ENCODE data around the gene THADA.
"Not testable (repeated sequence)": the region's sequence is repeated elsewhere in the genome, so short reads cannot be mapped to it uniquely, and the experiment has no call there.

THADA gene

DNA sequence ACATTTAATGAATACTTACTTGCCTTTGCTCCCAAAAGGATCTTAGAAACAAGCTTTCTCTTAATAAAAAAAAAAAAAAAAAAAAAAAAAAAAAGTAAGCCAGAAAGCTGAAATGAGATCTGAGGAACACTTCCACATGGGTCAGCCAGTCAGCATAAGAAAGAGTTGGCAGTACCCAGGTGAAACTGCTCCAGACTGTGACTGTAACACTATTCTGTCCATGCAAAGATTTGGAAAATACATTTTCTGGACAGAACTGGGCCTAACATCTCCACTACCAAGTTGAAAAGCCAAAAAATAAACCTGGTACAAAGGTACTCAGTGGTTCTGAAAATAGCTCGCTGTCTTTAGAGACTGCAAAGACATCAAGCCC lies 135.7 kb downstream of the THADA start:
- no peak for DNase-seq

DNA sequence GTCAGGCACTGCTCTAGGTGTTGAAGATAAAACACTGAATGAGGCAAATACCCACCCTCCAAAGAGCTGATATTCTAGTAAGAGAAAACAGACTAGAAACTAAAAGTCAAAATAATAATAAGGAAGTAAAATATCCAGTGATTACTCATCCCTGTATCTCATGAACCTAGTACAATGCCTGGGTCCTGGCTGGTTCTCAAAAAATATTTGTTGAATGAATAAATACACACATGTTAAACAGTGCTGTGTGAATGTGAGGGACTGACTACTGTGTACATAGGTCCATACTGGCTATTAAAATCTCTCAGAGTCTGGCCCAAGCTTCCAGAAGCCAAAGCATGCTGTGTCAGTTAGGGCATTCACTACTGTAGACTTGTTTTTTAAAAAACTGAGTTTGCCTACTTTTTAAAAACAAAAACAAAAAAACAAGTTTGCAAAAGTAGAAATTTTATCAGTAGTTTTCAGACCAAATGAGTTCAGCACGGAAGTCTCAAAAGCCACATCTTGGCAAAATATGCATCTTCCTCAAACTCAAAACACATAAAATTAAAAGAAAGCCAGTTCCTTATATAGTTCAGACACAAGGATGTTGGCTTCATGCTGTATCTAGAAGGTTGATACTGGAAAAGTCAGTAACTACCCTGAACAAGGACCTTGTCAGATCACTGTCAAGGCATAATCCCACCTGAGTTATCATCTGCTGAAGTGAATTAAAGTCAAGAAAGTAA lies 136.2 kb downstream of the THADA start:
- no peak for DNase-seq

DNA sequence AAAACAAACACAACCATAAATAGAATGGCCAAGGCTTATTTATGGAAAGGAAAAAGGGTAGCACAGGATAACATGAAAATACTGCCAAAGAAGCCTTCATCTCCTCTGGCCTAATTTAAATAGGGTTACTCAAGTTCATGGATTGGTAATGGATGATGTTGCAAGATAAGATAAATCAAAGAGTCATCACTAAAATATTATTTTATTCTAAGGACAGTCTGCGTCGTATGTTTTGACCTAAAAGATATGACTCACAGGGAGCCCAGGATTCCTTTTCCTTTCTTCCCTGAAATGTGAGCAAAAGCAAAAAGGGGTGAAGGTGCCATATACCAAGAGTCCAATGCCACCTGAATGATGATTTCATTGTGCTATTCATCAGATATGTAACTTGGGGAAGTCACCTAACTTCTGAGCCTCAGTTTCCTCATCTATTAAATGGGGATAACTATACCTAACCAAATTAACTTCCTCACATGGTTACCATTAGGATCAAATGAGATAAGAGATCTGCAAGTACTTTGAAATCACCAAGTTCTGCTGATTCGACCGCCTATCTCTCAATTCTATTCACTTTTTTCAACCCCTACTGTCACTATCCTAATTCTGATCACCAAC lies 137.7 kb downstream of the THADA start:
- DNase-seq: no peak

DNA sequence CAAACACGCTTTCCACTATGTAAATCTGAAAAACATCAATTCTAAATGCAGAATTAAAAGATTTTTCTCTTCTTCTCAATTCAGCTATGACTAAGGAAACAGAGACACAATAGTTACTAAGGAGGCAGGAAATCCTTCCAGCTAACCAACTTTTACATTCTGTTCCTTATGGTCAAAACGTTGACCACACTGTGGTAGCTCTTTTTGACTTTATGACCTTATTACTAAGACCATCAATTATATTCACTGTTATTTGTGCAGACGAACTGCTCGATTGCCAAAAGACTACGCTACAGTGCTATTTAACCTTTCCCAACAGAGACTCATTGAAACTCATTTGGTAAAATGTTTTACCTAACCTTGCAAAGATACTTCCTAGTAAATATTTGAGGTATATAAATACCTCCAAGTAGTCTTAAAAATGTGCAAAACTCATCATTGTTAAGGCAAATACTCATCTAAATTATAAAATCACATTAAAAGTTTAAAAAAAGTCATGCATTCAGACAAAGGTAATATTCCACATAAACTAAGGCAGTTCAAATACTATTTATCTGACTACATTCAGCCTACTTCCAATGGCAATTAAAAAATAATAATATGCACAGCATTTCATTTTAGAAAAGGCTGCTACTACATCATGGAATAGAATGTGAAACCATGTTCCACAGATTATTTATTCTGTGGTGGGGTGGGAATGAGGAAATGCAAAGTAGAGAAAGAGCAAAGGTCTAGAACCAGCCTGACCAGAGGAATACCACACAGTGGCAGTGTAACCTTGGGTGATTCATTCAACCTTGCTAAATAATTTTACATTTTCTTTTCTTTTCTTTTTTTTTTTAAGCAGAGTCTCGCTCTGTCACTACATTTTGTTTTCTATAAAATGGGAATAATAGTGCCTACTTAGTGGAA lies 139.9 kb downstream of the THADA start:
- no peak for DNase-seq

DNA sequence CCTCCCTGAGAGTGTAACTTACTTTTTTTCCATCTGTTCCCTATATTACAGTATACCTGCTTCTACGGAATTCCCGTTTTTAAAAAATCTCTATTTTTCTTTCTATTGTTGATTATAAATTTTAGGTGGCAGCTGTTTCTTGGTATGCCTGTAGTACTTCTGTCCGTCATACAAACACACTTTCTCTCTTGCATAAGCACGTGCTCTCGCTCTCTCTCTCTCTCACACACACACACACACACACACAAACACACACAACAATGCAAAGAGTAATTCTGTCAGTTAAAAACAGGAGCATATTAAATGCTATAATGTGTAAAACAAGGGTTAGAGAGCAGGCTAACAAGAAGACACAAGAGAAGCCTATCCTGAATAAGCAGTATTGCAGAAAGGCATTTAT lies 140.5 kb downstream of the THADA start:
- DNase-seq: no peak

DNA sequence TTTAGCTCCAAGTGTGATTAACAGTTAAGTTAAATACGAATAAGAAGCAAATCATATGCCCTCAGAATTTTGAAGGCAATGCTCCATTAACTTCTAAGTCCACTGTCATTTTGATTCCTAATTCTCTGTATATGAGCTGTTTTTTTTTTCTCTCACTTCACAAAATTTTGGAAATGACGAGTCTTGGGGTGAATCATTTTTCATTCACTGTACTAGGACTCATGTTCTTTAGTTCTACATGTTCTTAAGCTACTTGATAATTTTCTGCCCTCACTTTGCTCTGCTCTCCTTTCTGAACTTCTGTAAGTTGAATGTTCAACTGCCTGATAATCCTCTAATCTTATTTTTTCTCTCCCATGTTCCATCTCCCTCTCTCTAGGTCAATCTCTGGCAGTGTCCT lies 141.0 kb downstream of the THADA start:
- DNase-seq: no peak

DNA sequence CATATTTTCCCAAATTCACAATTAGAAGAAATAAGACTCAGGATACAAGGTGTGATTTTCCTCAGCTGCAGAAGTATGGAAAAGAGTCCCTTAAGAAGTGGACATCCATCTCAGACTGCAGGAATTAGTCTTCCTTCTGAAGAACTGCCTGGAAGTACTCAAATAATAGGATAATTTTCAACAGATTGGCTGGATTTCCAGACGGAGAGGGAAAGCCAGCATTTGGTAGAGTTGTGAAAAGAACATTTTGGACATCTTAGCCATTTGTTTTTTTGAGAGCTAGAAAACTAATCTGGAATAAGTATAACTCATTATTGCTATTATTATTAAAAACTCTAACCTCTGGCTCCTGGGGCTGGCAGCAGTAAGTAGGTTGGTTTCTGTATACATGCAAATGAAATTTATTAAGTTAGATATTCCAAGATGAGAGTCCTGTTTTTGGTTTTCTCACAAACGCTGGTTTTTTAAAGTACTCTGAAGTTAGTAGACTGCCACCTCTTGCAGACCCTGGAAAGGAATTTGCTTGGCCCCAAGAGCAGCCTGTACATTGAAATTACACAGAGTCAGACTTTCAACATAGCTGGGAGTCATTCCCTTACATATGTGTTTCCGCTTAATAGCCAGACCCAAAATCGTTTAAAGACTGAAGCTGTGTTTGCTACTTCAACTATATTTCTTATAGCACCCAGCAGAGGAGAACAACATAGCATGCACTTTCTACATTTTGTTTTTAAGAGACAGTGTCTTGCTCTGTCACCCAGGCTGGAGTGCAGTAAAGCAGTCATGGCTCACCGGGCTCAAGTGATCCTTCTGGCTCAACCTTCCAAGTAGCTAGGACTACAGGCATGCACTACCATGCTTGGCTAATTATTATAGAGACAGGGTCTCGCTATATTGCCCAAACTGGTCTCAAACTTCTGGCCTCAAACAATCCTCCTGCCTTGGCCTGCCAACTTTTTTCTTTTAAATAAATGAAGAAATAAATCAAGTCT lies 142.4 kb downstream of the THADA start:
- DNase-seq: no peak

DNA sequence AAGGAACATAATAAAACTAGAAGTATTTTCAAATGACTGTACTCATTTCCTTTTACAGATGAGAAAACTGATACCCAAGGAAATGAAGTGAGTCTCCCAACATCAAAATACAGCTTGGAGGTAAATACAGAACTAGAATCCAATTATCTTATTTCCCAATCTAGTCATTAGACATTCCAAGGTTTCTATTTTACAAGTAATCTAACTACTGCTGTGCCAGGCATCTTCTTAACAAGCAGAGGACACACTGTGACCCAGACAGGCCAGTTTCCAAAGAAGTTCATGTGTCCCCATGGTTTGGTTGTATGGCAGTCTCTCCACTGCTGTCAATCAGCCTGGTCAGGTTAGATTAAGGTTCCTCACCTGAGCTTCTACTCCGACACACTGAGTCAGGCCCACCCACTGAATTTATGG lies 143.5 kb downstream of the THADA start:
- no peak for DNase-seq

DNA sequence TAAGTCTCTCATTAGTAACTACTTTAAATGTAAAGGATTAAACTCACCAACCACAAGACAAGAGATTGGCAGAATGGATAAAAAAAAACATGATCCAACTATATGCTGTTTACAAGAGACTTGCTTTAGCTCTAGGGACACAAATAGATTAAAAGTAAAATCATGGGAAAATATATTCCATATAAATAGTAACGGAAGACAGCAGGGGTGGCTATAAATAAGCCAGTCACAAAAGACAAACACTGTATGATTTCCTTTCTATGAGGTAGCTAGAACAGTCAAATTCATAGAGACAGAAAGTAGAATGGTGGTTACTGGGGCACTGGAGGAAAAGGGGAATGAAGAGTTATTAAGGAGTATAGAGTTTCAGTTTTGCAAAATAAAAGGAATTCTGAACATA lies 145.2 kb downstream of the THADA start:
- no peak for DNase-seq

DNA sequence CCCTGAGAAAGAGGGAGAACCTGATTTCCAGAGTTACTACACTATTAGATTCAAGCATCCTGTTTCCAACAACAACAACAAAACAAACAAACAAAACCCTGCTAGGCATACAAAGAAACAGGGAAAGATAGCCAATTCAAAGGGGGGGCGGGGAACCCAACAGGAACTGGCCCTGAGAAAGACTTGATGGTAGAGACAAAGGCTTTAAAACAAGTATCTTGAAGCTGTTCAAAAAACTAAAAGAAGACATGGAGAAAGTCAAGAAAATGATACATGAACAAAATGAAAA lies 147.1 kb downstream of the THADA start:
- no peak for DNase-seq

DNA sequence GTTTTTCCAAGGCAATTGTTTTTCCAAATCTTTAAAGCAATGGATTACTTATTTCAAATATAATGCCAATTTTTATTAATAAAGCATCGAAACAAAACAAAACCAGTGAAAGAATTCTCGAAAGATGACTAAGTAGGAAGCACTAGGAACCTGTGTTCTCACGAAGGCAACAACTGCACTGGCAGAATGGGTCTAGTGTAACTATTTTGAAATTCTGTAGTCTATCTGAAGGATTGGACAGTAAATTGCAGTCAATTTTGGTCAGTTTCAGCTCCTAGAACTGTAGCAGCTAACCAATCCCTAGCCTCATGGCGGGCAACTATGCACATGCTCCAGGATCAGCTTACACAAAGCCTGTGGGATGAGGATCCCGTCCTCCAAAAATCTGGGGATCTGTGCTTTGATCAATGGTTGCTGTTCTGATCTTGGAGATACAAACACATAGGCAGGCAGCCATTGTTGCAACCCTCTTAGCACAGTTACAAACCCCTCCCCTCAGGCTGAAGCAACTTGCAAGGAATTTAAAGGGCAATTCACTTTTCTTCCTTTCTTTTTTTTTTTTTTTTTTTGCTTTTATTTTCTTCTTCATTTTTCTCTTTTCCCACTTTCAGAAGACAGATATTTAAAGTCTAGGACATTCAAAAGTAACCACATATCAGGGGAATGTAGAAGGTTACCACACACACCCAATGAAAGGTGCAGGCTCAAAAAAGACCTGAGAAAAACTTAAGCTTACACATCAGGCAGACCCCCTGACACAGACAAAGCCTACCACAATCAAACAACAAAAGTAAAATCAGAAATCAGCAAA lies 147.6 kb downstream of the THADA start:
- no peak for DNase-seq

DNA sequence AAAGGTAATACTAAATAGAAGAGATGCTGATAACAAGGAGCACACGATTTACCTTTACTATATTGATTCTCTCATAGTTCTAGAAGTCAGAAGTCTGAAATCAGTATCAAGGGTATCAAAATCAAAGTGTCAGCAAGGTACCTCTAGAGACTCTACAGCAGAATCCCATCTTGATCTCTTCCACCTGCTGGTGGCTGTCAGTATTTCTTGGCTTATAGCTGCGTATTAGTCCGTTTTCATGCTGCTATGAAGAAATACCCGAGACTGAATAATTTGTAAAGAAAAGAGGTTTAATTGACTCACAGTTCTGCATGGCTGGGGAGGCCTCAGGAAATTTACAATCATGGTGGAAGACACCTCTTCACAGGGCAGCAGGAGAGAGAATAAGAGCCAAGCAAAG lies 149.1 kb downstream of the THADA start:
- DNase-seq: not testable (repeated sequence)

DNA sequence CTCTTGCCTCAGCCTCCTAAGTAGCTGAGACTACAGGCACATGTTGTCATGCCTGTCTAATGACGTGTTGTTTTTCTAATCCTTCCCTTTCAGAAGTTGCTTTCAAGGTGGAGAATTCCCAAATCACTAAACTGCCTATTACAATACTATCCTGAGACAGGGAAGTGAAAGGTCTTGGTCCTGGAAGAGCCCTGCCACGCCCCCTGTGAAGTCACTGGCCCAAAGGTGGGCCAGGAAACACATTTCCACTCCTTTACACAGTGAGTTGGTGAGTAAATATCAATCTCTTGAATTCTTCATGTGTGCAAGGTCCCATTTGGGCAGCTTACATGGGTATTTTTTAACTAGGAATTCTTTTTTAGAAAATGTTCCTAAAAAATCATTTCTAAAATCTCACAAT lies 150.1 kb downstream of the THADA start:
- no peak for DNase-seq

DNA sequence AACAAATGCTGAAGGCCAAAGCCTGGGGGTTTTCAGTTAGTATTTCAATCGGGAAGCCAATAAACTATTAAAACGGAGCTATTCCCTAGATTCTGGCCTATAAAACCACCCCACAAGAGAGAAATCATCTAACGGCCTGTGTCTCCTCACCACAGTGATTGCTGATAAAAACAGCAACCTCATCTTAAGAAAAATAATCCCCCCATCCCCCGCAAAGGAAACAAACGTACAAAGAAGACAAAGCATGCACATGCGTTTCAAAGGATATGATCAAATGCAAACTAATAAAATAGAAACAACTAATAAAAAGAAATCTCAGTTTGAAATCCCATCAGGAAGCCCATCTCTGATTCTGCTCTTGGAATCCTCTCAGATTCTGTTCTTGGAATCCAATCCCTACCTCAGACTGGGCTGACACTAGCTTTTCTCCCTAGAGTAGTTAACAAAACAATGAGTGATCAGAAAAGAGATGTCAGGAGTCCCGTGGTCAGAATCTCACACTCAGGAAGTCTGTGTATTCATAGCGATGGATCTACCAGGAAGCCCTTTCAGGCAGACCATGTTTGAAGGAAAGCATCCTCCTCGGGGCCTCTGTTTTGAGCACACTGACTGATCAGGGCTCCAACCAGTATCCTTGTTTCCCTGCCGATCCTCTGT lies 150.7 kb downstream of the THADA start:
- DNase-seq: no peak

DNA sequence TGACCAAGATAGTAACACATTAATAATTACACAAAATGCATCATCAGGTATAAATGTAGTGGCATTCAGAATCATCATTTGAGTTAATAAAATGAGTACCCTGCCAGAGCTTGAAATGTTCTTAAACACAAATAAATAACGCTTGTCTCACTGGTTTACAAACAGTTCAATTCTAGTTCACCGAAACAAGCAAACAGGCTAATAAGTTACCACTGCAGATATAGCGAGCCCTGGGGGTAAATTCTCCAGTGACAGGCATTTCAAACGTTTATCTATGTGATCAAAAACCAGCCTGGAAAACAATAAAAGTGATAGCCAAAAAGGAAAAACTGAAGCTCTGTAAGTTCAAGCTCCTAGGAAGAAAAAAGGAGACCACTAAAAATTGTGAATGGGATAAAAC lies 152.6 kb downstream of the THADA start:
- DNase-seq: no peak

DNA sequence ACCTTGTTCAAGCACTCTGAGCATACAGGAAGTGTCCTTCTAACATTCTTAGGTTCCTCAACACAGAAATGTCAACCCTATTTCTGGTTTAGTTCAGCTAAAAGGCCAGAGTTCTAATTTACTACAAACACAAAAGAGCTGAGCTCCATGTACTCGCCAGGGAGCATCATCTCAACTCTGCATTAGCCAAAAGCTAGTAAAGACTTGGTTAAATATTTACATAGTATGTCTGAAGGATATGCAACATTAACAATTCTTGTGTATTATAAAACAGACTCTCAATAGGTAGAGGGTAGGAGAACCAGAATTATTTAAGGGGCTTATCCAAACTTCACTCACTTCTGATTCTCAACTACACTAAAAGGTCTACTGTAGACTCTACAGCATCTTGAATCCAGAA lies 154.6 kb downstream of the THADA start:
- DNase-seq: no peak

DNA sequence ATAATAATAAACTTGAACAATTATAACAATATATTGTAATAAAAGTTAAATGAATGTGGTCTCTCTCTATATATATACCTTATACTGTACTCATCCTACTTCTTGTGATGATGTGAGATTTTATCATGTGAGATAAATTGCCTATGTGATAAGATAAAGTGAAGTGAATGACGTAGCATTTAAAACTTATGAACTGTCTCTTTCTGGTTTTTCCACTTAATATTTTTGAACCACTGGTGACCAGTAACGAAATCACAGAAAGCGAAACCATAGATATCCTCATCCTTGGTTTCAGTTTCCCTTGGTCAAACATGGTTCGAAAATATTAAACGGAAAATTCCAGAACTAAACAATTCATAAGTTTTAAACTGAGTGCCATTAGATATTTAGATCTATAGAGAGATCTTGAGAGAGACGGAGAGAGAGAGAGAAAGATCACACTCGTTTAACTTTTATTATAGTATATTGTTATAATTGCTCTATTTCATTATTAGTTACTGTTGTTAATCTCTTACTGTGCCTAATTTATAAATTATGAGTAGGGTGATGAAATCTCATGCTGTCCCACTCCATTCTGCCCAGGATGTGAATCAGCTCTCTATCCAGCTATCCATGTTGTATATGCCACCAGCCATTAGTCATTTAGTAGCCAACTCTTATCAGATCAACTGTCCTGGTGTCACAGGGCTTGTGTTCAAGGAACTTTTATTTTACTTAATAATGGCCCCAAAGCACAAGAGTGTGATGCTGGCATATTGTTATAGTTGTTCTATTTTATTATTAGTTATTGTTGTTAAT lies 156.8 kb downstream of the THADA start:
- no peak for DNase-seq

DNA sequence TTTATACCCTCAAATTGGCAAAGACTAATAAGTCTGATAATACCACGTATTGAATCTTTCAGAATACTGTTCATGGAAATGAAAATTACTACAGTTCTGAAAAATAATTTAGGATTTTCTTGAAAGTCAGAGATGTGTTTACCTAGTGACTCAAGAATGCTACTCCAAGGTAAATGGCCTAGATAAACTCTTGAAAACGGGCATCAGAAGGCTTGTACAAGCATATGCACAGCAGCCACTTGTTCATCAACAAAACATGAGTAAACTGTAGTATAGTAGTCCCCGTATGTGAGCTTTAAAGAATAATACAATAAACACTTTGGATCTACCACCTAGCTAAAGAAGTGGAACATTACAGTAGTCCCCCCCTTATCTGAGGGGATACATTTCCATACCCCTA lies 157.5 kb downstream of the THADA start:
- no peak for DNase-seq

DNA sequence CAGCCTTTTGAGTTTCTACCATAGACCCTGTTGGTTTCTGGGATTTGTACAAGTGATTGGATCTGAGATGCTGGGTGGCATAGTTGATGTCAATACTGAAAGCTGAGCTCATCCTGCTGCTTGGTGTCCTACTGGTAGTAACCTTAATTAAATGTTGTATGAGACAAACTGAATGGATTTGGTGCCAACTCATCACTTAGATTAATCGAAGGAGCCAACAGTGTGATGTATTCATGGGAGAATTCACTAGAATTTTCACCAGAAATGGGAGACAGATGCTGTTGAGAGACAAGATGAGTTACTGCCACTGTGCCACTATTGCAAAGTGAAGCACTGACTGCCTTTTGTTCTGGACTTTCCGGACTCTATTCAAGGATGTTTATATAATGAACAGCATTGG lies 158.5 kb downstream of the THADA start:
- DNase-seq: no peak

DNA sequence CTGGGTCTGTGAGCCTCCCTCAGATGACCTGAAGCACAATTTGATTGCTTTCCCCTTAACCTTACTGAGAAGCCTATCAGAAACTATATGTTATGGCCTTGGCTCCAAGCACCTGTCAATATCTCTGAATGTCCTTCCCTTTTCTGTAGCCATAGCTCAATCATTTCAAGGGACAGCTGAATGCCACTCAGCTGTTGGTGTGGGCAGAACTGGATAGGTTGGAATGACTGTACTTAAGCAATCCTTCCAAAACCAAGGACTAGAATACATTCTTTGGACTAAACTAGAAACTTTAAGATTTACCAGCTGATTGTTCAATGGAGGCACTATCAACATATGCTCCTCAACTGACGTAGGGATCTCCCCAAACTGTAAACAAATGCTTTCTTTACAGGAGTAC lies 159.4 kb downstream of the THADA start:
- no peak for DNase-seq

DNA sequence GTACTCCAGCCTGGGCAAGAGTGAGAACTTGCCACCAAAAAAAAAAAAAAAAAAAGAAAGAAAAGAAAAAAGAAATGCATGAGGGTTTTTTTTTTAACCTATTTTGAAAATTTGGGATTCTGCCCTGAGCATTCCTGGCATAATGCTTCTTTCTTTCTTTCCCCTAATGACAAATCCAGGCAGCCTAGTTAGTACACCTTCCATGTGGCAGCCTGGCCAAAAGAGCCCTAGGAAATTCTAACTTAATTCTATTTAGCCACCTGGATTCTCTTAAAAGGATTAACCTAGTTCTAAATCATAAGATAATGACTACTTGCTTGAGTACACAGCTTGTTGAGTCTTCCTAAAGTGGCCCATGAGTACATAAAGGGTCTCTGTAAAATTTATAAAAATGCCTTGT lies 160.1 kb downstream of the THADA start:
- DNase-seq: peak in 1 of 2 experiments; percentile 34

Data from NCI-H2081 (cell line).